HG03064 (cell line): Measurements from ENCODE around the gene COL28A1.

ENCODE experiments used
- ATAC-seq: cut with Tn5 transposase; IDR thresholded peaks from one replicate; pipeline ENCODE4 v1.9.1; 2021; ENCODE audit warnings: low read depth; ENCODE audit not compliant: unreplicated experiment

COL28A1 gene

DNA sequence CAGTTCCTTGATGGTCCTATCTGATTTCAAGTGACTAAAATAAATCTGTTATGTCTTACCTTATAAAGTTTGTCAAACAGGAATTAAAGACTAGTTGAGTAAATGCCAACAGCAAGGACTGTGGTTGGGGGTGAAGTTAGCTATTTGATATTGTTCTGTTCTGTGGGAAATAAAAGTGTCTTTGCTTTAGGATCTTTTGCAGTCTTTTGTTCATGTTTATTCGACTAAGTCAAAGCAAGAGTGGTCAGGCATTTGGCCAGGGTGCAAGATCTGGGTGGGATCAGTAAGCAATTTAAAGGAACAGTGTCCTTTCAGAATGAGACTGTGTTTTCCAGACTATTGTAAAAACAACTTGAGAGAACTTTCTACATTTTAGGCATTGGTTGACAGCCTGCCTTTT is at the start of gene COL28A1:
COL28A1 (minus strand) TSS at position 183 of the 400 bp plus-strand sequence. CDS start 2,998 bp downstream, outside the sequence.
- ATAC-seq, result no peak

DNA sequence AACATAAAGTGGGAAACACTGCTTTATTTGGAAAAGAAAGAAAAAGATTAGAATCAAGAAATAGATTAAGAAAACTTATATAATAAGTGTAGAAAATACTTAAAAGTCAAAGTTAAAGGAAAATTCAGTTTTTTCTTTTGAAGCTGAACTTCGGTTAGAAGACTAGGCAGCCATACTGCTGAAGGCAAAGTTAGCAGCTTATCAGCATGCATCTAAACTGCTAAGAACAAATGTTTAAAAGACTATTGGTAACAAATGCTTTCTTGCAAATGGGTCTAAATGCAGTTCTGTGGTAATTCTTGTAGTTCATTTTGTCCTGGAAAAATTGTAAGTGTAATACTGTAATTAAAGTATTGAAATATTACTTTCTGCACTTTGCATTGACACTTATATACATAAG is 49.0 kb upstream of the COL28A1 start:
- ATAC-seq, result no peak

DNA sequence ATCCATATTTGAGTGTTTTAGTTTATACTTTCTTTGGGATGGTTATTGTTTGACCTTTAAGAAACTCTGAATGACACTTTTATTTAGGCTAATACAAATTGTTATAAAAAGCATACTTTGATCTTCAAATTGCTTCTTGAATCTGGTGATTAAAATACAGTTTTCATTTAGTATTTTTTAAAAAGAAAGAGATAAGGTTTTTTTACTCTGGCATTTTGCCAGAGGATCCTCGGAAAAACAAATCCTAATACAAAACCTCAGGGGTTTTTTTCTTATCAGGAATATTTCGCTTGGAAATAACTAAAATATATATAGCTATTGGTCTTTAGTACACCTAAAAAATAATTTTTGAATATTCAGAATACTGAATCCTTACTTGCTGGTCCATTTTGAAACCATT is 48.1 kb upstream of the COL28A1 start:
- no peak for ATAC-seq

GRCh38 chr7:7582596-7582995 is 46.9 kb upstream of the COL28A1 start:
- ATAC-seq, result no peak

DNA sequence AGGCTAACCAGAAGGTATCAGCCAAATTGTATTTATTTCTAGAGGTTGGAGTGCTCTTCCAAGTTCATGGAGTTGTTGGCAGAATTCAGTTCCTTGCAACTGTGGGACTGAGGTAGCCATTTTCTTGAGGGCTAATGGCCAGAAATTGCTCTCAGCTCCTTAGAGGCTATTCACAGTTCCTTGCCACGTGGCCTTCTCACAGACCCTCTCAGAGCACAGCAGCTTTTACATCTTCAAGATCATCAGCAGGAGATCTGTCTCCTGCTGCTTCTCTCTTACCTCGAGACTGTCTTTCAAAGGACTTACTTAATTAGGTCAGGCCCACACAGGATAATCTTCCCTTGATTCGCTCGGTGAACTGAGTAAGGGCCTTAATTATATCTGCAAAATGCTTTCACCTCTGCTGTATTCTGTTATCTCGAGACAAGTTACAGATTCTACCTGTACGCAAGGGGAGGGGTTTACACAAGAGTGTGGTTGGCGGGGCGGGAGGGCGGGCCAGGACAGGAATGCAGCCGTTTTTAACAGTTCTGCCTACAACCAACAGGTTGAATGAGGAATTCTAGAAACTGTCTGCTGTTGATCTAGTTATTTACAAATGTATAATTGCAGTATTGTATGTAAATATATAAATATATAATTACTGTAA is 46.0 kb upstream of the COL28A1 start:
- ATAC-seq, result no peak

DNA sequence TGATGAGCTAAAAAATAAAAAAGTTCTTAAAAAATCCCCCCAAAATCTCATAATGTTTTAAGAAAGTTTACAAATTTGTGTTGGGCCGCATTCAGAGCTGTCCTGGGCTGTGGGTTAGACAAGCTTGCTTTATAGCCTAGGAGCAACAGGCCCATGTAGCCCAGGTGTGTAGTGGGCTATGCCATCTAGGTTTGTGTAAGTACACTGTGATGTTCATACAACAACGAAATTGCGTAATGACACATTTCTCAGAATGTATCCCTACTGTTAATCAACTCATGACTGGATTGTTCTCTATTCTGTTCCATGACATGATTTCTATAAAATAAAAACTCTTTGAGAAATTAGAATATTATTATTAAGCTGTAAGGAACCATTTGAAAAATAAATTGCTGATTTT is 44.0 kb upstream of the COL28A1 start:
- no peak for ATAC-seq

DNA sequence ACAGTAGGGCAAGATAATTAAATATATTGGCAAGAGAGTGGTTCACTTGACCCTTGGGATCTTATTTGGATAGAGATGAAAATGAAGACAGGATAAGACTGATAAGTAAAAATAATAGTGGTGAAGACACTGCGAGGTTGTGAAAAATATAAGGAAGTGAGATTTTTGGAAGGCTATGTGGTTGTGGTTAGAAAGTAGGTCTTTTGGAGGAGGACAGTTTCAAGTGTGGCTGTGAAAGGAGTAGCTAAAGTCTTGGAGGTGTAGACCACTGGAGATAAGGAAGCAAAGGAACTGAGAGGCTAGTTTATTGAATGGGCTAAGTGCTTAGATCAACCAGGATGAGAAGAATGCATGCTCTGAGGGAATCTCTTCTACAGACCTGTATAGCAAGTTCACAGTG is 42.2 kb upstream of the COL28A1 start:
- no peak for ATAC-seq

- ATAC-seq, result no peak
Measured at GRCh38 chr7:7576344-7576743, 40.7 kb upstream of the COL28A1 start.

- ATAC-seq, result no peak
Measured at GRCh38 chr7:7573701-7574100, 38.0 kb upstream of the COL28A1 start.

DNA sequence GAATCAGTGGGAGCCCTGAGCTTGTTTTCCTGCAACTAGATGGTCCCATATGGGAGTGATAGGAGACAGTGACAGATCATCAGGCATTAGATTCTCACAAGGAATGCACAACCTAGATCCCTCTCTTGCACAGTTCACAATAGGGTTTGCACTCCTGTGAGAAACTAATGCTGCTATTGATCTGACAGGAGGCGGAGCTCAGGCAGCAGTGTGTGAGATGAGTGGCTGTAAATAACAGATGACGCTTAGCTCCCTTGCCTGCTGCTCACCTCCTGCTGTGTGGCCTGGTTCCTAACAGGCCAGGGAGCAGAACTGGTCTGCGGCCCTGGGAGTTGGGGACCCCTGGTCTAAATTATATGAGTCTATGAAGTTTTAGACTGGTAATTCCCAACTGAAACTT is 34.9 kb upstream of the COL28A1 start:
- ATAC-seq, result no peak

DNA sequence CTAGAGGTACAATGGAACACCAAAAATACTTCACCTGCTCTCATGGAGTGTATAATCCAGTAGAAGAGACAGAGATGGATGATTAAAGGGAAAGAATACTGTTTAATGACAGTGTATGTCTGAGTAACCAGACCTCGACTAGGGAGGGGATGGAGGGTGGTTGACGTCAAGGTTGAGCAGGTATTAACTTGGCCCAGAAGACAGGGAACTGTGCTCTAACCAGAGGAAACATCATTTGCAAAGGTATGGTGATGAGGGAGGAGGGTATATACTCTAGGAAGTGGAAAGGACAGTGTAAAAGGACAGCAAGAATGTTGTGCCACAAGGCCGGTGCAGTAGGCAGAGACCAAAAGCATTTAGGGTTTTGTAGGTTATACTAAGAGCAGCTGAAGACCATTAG is 33.9 kb upstream of the COL28A1 start:
- ATAC-seq, result no peak

- peak; percentile 41 for ATAC-seq
Measured at GRCh38 chr7:7569081-7569527, 33.4 kb upstream of the COL28A1 start.

GRCh38 chr7:7568553-7568952 is 32.9 kb upstream of the COL28A1 start:
- no peak for ATAC-seq

GRCh38 chr7:7567898-7568531 is 32.3 kb upstream of the COL28A1 start:
- ATAC-seq, result no peak

- ATAC-seq, result peak; percentile 69
Measured at GRCh38 chr7:7566651-7567611, 31.3 kb upstream of the COL28A1 start, which contains the start of gene MIOS. TSS of gene MIOS (plus strand) at chr7:7566884. CDS start at chr7:7572476, 5,592 bp downstream.

DNA sequence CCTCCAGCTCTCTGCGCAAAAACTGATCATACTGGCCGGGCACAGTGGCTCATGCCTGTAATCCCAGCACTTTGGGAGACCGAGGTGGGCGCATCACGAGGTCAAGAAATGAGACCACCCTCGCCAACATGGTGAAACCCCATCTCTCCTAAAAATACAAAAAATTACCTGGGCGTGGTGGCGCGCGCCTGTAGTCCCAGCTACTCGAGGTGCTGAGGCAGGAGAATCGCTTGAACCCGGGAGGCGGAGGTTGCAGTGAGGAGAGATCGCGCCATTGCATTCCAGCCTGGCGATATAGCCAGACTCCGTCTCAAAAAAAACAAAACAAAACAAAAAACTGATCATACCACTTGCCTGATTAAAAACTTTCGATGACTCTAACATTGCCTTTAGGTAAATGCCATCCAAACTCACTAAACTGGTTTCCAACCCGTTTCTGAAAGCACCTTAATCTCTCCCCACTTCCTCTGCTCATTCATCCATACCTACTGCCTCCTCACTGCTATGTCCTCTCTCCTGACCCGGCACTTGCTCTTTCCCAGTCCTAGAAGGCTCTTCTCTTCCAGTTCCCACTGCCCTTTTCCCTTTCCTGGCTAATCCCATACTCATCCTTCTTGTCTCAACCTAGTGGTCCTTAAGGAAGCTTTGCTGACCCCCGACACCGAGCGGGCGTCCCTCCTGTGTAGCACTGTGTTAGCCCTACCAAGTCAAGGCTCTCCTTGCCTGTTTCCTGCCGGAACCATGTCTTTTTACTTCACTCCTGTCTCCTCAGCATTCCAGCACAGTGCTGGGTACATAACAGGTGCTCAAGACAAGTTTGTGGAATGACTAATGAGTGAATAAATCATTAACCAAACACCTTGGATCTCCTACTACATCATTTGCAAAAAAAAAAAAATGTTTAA is 30.3 kb upstream of the COL28A1 start:
- ATAC-seq, result peak; percentile 24

DNA sequence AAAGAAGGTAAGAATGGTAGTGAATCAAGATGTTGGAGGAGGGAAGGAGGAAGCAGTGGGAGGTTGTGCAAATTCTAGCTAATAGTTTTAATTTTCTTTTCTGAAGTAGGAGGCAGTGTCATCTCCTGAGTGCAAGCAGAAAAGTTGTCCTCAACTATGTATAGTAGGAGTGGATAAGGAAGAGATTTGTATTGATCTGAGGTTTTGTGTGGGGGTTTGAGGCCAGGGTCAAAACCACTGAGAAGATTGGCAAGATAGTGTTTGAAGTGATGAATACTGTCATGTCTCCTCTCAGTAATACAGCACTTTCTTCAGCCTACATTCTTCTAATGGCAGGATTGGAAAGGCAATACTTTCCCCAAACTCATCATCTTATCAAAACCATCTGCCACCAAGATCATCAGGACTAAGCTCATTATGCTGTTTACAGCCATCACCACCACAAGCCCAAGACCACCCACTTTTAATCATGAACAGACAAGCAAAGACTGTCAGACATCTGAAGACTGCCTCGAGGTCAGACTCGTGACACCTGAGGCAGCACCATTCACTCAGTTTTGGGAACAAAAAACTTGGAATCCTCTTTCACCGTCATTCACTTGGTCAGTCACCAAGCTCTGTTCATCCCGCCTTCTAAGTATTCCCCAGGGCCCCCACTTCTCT is 29.5 kb upstream of the COL28A1 start:
- ATAC-seq, result no peak

DNA sequence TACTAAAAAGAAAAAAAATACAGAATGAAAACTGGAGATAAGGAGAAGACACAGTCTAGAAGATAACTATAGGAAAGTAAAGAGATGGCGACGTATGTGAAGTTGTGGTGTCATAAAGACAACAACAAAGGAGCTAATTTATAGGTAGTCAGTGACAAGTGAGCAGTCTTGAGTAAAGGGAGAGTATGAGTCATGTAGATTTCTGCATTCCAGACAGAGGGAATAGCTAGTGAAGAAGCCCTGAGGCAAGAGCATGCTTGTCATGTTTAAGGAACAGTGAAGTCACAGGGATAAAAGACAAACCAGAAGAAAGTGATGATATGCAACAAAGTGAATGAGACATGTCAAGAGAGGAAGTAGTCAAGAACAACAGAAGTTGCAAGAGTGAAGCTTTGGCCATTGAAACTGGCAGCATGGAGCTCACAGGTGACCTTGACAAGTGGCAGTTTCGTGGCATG is 28.7 kb upstream of the COL28A1 start:
- no peak for ATAC-seq

DNA sequence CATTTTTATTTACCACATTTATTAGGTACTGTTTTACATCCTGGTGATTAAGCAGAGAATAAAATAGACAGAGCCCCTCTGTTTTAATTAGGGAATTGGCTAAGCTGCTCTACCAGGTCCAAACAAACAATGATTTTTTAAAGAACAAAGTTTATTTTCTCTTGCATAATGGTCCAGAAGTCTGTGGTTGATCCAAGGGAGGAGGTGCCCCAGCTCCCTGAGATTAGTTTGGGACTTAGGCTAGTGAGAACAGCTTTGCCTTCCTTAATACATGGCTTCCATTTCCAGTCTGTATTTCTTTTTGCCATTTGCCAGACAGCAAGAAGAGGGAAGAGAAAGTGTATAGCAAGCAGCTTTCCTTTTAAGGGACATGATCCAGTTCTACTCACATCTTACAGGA is 28.1 kb upstream of the COL28A1 start:
- ATAC-seq, result no peak

- no peak for ATAC-seq
Measured at GRCh38 chr7:7563269-7563668, 27.6 kb upstream of the COL28A1 start.
